ENCODE data around the gene NPRL2. TPM values are rescaled to one million over a fixed set of nuclear protein-coding genes. Genes with fewer than 3 reads are reported as not detected.

Gene NPRL2
- total and polyA plus RNA-seq, 2 of the 13 experiments (the other 11 are each of a cell fraction or from before 2014, with no cell fraction given): 30.6 to 51.4 TPM

- TF ChIP-seq ZNF710 (CRISPR knock-in tag; IDR thresholded peaks at IDR 0.05; ENCODE audit: borderline replicate concordance) (peak; percentile 58; the same call in 1 of the 2 replicates), ZNF101 (CRISPR knock-in tag; IDR thresholded peaks at IDR 0.05; ENCODE audit: borderline replicate concordance, low read depth) (0 out of 2 replicates have a peak, but pooled peaks have one; percentile 60), ARNT2 (CRISPR knock-in tag; IDR thresholded peaks at IDR 0.05; ENCODE audit: low read depth) (peak; percentile 95), RCOR2 (CRISPR knock-in tag; IDR thresholded peaks at IDR 0.05) (no peak), NKX3-1 (CRISPR knock-in tag; IDR thresholded peaks at IDR 0.05) (peak; percentile 77; the same call in 1 of the 2 replicates), ZNF251 (CRISPR knock-in tag; IDR thresholded peaks at IDR 0.05) (no peak; the same call in 1 of the 2 replicates), ZNF616 (CRISPR knock-in tag; IDR thresholded peaks at IDR 0.05; ENCODE audit: low read depth) (peak; percentile 97), KAT7 (CRISPR knock-in tag; IDR thresholded peaks at IDR 0.05; ENCODE audit: borderline replicate concordance) (no peak), SALL2 (CRISPR knock-in tag; IDR thresholded peaks at IDR 0.05) (peak; percentile 94), HNRNPH1 (optimal IDR thresholded peaks at IDR 0.05; ENCODE audit: low read depth, low read length) (no peak), MTF1 (CRISPR knock-in tag; IDR thresholded peaks at IDR 0.05) (peak; percentile 92), ZNF264 (CRISPR knock-in tag; IDR thresholded peaks at IDR 0.05) (peak; percentile 91; the same call in 1 of the 2 replicates), CHD2 (IDR thresholded peaks at IDR 0.05; ENCODE audit: low read depth, low read length) (peak; percentile 57; the same call in 1 of the 2 replicates), RFX3 (CRISPR knock-in tag; IDR thresholded peaks at IDR 0.05) (no peak), ZBTB14 (CRISPR knock-in tag; IDR thresholded peaks at IDR 0.05) (peak; percentile 40), SMC3 (IDR thresholded peaks at IDR 0.05; ENCODE audit: low read length) (no peak), TAF15 (IDR thresholded peaks at IDR 0.05; ENCODE audit: low read depth, low read length, poor library complexity, severe bottlenecking) (no peak), KMT2A (CRISPR knock-in tag; IDR thresholded peaks at IDR 0.05) (peak; percentile 55; the same call in 1 of the 2 replicates), HNRNPLL (IDR thresholded peaks at IDR 0.05; ENCODE audit: low read depth, low read length, poor library complexity, severe bottlenecking) (peak; percentile 58), FOXA3 (CRISPR knock-in tag; IDR thresholded peaks at IDR 0.05) (no peak; the same call in 1 of the 2 replicates)
- TF ChIP-seq, protein P1, sequence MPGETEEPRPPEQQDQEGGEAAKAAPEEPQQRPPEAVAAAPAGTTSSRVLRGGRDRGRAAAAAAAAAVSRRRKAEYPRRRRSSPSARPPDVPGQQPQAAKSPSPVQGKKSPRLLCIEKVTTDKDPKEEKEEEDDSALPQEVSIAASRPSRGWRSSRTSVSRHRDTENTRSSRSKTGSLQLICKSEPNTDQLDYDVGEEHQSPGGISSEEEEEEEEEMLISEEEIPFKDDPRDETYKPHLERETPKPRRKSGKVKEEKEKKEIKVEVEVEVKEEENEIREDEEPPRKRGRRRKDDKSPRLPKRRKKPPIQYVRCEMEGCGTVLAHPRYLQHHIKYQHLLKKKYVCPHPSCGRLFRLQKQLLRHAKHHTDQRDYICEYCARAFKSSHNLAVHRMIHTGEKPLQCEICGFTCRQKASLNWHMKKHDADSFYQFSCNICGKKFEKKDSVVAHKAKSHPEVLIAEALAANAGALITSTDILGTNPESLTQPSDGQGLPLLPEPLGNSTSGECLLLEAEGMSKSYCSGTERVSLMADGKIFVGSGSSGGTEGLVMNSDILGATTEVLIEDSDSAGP (CRISPR knock-in tag; IDR thresholded peaks at IDR 0.05; ENCODE audit: borderline replicate concordance): peak; percentile 90
Measured at GRCh38 chr3:50350527-50351322, at the start of gene NPRL2, which contains the start of gene CYB561D2 (continued).

Measured in HepG2 (cell line).